Parathyroid adenoma (tissue), 2 donors: ENCODE measurements around the gene CD151.

Experiments
- H2AFZ ChIP-seq: fragments of 300-600 bp; sonication (generic); one replicate; pipeline ENCODE4 v1.7.0; 2017; ENCODE audit warnings: antibody characterized with exemption, mild to moderate bottlenecking
- H3K27ac ChIP-seq: fragments of 300-600 bp; sonication (generic); one replicate; pipeline ENCODE4 v1.7.0; 2017
- H3K27me3 ChIP-seq: fragments of 300-600 bp; sonication (generic); one replicate; pipeline ENCODE4 v1.7.0; 2017; ENCODE audit warnings: low read length; ENCODE audit not compliant: control insufficient read depth, insufficient read depth
- H3K36me3 ChIP-seq: fragments of 300-600 bp; sonication (generic); one replicate; pipeline ENCODE4 v1.7.0; 2017; ENCODE audit warnings: low read length; ENCODE audit not compliant: control insufficient read depth, insufficient read depth
- H3K4me1 ChIP-seq: fragments of 300-600 bp; sonication (generic); one replicate; pipeline ENCODE4 v1.7.0; 2017; ENCODE audit warnings: control low read depth
- H3K4me2 ChIP-seq: fragments of 300-600 bp; sonication (generic); one replicate; pipeline ENCODE4 v1.7.0; 2017; ENCODE audit warnings: low read length
- H3K4me3 ChIP-seq: fragments of 300-600 bp; sonication (generic); one replicate; pipeline ENCODE4 v1.7.0; 2017; ENCODE audit warnings: low read depth, low read length
- H3K79me2 ChIP-seq: fragments of 300-600 bp; sonication (generic); one replicate; pipeline ENCODE4 v1.7.0; 2017; ENCODE audit warnings: control low read depth
- H3K9ac ChIP-seq: fragments of 300-600 bp; sonication (generic); one replicate; pipeline ENCODE4 v1.7.0; 2017; ENCODE audit warnings: mild to moderate bottlenecking
- H3K9me3 ChIP-seq: fragments of 300-600 bp; sonication (generic); one replicate; pipeline ENCODE4 v1.7.0; 2017; ENCODE audit warnings: low read length; ENCODE audit not compliant: control insufficient read depth
- TF ChIP-seq, protein P1 (sequence below): fragments of 300-600 bp; sonication (generic); IDR thresholded peaks from one replicate; pipeline ENCODE4 v1.7.0; 2017; ENCODE audit warnings: antibody characterized with exemption, mild to moderate bottlenecking
- donor health status: primary hyperparathyroidism.

CD151 gene

DNA sequence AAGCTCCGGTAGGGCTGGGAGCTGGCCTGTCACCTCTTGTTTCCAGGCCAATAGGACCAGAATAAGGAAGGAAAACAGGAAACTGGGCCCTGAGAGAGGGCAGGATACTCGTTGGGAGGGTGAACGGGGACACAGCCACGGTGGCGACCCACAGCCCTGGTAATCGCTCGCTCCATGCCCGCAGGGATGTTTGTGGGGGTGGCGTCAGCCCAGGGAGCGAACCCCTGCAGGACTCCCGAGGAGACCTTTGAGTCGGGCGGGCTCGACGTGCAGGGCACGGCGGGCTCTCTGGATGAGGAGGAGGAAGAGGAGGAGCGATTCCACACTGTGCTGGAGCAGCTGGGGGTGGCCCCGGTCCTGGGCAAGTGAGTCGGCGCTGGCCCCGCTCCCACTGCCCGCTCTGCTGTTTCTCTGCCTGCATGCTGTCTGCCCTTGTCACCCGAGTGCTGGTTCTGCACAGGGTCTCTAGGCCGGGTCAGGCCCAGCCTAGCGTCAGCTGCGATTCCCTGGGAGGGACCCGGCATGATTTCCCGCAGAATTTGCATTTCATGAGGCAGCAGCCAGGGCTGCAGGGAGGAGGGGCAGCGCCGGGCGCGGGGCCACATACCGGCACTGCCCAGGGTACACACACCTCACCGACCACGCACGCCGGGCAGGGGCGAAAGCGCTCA is 3.4 kb upstream of the CD151 start:
- Histone ChIP-seq H3K27me3 (no peaks in the 10 kb centered on the region), H3K4me1 (peaks cover 2% of the 10 kb centered on the region)

DNA sequence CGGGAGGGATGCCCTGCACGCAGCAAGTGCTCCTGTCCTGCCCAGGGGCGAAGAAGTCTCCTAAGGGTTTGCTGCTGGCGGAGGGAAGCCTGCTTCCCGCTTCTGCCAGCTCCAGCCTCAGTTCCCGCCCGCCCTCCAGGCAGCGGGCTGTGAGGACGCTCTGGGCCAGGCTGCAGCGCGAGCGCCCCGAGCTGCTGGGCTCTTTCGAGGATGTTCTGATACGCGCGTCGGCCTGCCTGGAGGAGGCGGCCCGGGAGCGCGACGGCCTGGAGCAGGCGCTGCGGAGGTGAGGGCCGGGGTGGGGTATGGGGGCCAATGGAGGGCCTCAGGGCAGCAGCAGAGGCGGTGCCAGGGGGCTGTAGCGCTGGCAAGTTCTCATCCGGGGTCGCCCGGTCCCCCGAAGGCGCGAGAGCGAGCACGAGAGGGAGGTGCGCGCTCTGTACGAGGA is 2.9 kb upstream of the CD151 start:
- TF ChIP-seq, protein P1, sequence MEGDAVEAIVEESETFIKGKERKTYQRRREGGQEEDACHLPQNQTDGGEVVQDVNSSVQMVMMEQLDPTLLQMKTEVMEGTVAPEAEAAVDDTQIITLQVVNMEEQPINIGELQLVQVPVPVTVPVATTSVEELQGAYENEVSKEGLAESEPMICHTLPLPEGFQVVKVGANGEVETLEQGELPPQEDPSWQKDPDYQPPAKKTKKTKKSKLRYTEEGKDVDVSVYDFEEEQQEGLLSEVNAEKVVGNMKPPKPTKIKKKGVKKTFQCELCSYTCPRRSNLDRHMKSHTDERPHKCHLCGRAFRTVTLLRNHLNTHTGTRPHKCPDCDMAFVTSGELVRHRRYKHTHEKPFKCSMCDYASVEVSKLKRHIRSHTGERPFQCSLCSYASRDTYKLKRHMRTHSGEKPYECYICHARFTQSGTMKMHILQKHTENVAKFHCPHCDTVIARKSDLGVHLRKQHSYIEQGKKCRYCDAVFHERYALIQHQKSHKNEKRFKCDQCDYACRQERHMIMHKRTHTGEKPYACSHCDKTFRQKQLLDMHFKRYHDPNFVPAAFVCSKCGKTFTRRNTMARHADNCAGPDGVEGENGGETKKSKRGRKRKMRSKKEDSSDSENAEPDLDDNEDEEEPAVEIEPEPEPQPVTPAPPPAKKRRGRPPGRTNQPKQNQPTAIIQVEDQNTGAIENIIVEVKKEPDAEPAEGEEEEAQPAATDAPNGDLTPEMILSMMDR = no peak
- Histone ChIP-seq H2AFZ (peak overlapping the region; percentile 3), H3K9me3 (no peaks in the 10 kb centered on the region), H3K27ac (no peak overlapping the region), H3K36me3 (no peaks in the 10 kb centered on the region), H3K4me3 (peak overlapping the region; percentile 22), H3K4me2 (peak overlapping the region; percentile 57), H3K79me2 (no peaks in the 10 kb centered on the region), H3K4me1 (peaks cover 2% of the 10 kb centered on the region), H3K27me3 (no peaks in the 10 kb centered on the region), H3K9ac (no peak overlapping the region)

More for the DNA sequence above, 3.4 kb upstream of the CD151 start:
- H3K9ac ChIP-seq = no peak overlapping the region
- no peaks in the 10 kb centered on the region for H3K79me2 ChIP-seq
- H3K36me3 ChIP-seq = no peaks in the 10 kb centered on the region
- H3K9me3 ChIP-seq = no peaks in the 10 kb centered on the region
- peak overlapping the region; percentile 22 for H3K4me3 ChIP-seq
- no peak overlapping the region for H3K27ac ChIP-seq
- TF ChIP-seq, protein P1 = no peak
- peak overlapping the region; percentile 57 for H3K4me2 ChIP-seq
- H2AFZ ChIP-seq = no peak overlapping the region

DNA sequence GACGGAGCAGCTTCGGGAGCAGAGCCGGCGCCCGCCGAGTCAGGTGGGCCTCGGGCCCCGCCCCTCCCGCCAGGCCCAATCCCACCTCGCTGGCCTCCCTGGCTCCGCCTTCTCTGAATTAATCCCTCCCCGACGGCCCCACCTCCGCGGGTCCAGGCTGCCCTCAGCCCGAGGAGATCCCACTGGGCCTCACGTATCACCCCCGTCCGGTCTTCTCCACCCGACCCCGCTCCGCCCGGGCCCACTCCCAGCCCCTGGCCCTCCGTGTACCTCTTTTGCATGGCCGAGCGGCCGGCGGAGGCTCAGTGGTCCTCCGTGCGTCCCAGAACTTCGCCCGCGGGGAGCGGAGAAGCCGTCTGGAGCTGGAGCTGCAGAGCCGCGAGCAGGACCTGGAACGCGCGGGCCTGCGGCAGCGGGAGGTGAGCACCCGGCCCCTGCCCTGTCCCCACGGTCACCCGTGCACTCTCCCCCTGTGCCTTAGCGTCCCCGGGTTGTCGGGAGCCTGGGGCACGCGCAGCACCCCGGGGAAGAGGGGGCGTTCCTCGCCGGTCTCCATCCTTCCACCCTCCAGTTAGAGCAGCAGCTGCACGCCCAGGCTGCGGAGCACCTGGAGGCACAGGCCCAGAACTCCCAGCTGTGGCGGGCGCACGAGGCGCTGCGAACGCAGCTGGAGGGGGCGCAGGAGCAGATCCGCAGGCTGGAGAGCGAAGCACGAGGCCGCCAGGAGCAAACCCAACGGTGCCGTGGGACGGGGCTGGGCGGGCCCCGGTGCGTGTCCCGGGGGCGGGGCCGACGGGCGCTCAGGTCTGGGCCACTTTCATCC is 2.2 kb upstream of the CD151 start:
- no peaks in the 10 kb centered on the region for H3K36me3 ChIP-seq
- H2AFZ ChIP-seq = peak overlapping the region; percentile 38
- no peaks in the 10 kb centered on the region for H3K79me2 ChIP-seq
- peaks cover 2% of the 10 kb centered on the region for H3K4me1 ChIP-seq
- peak overlapping the region; percentile 57 for H3K4me2 ChIP-seq
- H3K9ac ChIP-seq = no peak overlapping the region
- no peaks in the 10 kb centered on the region for H3K27me3 ChIP-seq
- no peaks in the 10 kb centered on the region for H3K9me3 ChIP-seq
- H3K27ac ChIP-seq = no peak overlapping the region
- peak overlapping the region; percentile 25 for H3K4me3 ChIP-seq
- TF ChIP-seq, protein P1 = no peak

DNA sequence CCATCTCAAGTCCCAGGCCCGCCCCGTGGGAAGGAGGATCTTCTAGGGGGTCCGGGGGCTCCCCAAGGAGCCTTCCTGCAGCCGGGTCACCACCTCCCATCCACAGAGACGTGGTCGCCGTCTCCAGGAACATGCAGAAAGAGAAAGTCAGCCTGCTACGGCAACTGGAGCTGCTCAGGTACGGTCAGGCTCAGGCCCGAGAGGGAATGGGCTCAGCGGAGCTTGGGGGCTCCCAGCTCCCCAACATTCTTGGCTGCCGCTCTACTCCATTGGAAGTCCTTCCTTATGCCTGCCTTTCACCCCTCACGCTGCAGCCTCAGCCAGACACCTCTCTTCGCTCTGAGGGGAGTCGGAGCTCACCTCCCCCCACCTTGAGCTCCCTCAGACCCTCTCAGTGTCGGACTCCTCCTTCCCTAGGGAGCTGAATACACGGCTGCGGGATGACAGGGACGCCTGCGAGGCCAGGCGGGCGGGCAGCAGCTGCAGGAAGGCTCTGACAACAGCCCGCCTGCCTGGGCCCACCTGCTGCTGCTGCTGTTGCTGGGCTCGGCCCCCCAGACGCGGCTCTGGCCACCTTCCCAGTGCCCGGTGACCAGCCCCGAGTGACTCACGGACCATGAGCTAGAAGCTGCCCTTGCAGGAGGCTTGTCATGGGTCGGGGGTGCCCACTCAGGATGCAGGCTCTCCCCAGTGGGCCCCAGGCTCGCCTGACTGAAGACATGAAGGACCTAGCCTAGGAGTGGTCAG is 1.5 kb upstream of the CD151 start:
- no peaks in the 10 kb centered on the region for H3K27me3 ChIP-seq
- H3K4me3 ChIP-seq = no peak overlapping the region
- no peak overlapping the region for H2AFZ ChIP-seq
- TF ChIP-seq, protein P1 = no peak
- no peaks in the 10 kb centered on the region for H3K79me2 ChIP-seq
- no peaks in the 10 kb centered on the region for H3K36me3 ChIP-seq
- H3K9me3 ChIP-seq = no peaks in the 10 kb centered on the region
- H3K9ac ChIP-seq = no peak overlapping the region
- H3K27ac ChIP-seq = no peak overlapping the region
- peaks cover 2% of the 10 kb centered on the region for H3K4me1 ChIP-seq
- H3K4me2 ChIP-seq = no peak overlapping the region
